ENCODE measurements around the gene ADARB2.
A peak's percentile ranks its signal among the peaks of the same experiment; 100 is the strongest.

Gene ADARB2

DNA sequence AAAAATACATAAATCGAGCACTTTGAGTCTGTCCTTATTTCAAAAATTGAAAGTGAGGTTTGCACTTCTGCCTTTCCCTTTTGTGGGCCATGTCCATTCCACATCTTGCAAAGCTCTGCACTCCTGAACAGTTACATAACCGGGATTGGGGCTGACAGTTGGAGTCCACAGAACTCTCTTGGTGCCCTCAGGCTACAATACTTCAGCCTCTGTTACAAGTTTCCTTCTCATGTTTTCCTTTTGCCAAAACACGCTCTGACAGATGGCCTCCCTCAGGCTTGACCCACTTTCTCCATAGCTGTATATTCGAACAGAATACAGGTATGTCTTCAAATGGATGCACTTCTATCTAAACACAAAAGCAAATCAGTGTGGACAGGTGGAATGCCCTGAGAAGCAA is 345.2 kb downstream of the ADARB2 start:
- no peak for DNase-seq (ENCODE audit: low read depth)

GRCh38 chr10:1390200-1390599 is 347.1 kb downstream of the ADARB2 start:
- DNase-seq (ENCODE audit: low read depth): no peak

- DNase-seq (ENCODE audit: low read depth): no peak
Measured at GRCh38 chr10:1384026-1384425, 353.3 kb downstream of the ADARB2 start.

DNA sequence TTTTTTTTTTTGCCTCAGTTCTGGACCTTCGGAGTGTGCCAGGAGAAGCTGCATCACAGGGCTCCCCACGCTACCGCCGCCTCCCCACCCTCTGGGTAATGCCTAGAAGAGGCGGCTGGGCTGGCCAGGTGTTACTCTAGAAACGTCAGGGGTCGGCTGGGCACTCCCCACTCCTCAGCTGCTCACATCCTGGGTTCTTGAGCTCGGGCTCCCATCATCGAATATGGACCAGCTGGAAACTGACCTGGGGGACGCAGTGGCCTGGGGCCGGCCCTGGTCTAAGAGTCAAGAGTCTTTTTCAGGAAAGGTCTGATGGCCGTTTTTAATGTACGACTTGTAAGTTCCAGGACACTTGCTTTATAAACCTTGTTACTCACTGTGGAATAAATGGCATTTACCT is 354.6 kb downstream of the ADARB2 start:
- DNase-seq (ENCODE audit: low read depth): no peak

DNA sequence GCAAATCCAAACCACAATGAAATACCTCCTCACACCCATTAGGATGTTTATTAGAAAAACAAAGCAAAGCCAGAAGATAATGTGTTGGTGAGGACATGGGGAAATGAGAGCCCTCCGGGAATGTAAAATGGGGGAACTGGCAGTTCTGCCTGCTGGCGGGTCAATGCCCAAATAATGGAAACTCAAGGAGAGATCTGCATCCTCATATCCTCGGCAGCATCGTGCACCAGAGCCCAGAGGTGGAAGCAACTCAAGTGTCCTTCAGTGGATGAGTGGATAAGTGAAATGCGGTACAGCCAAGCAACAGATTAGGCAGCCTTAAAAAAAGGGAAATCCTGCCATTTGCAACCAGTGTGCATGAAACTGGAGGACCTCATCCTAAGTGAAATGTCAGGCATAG is 356.0 kb downstream of the ADARB2 start:
- DNase-seq (ENCODE audit: low read depth): no peak

DNA sequence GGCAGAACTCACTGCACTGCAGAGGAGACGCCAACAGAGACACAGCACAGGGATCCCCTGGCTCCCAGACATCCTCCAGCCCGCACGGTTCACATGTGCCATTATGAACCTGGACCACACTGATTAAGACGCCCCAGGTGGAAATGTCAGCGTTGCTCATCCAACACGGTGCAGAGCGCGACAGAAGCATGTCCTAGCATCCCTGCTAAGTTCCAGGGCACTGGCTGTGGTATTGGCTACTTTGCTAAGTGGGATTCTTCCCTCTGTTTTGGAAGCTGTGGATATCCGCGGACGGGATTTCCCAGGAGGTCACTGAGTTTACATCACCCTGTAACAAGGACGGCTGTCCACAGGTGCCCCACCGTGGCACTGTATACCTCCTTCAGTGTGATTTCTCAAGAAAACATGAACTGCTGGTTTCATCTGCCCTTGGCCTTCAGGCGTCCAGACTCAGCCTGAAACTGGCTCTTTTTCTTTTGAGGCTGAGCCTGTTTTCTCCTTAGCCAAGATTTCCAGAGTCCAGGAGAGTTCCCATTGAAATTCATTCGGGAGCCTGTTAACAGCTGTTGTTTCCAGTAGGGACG is 357.1 kb downstream of the ADARB2 start:
- DNase-seq (ENCODE audit: low read depth): no peak

- no peak for DNase-seq (ENCODE audit: low read depth)
Measured at GRCh38 chr10:1379601-1380000, 357.7 kb downstream of the ADARB2 start.

DNA sequence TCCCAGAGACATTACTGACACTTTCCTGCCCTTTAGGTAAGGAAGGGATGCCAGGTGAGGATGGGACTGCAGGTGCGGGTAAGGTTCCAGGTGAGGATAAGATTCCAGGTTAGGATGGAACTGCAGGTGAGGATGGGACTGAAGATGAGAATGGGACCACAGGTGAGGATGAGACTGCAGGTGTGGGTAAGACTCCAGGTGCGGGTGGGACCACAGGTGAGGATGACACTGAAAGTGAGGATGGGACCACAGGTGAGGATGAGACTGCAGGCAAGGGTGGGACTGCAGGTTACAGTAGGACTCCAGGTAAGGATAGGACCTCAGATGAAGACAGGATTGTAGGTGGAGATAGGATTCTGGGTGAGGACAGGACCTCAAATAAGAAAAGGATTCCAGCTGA is 358.9 kb downstream of the ADARB2 start:
- no peak for DNase-seq (ENCODE audit: low read depth)

GRCh38 chr10:1377740-1378397 is 359.5 kb downstream of the ADARB2 start:
- no peak for DNase-seq (ENCODE audit: low read depth)

GRCh38 chr10:1377231-1377630 is 360.1 kb downstream of the ADARB2 start:
- DNase-seq (ENCODE audit: low read depth): no peak

- DNase-seq (ENCODE audit: low read depth): no peak
Measured at GRCh38 chr10:1376384-1376945, 360.9 kb downstream of the ADARB2 start.

DNA sequence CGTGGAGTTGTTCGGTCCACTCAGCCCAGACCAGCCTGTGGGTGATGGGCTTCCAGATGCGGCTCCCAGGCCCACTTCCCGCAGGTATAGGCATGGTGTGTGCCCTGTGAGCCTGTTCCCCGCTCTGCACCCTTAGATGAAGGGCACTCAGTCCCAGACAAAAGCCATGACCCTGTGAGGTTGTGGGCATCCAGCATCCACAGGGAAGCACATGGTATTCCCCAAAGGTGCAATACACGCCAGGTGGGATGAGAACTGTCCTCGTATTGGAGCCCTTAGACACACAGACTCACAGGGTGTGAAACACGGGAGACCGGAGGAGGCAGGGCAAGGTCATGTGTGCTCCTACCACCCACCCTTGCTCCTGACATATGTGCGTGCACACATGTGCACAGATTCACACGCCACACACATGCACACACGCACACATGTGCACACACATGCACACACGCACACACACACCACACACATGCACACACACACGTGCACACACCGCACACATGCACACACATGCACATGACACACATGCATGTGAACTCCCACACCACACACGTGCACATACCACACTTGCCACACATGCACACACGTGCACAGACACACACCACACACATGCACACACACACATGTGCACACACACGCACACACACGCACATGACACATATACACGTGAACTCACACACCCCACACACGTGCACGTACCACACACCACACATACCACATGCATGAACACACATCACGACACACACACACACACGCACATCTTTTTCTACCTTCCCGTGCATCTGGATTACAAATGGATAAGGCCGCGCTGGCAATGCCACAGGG is 361.8 kb downstream of the ADARB2 start:
- DNase-seq (ENCODE audit: low read depth): no peak

- DNase-seq (ENCODE audit: low read depth): no peak
Measured at GRCh38 chr10:1374511-1375345, 362.6 kb downstream of the ADARB2 start.

- no peak for DNase-seq (ENCODE audit: low read depth)
Measured at GRCh38 chr10:1373287-1373686, 364.0 kb downstream of the ADARB2 start.

GRCh38 chr10:1372212-1372611 is 365.1 kb downstream of the ADARB2 start:
- no peak for DNase-seq (ENCODE audit: low read depth)

GRCh38 chr10:1370298-1370697 is 367.0 kb downstream of the ADARB2 start:
- no peak for DNase-seq (ENCODE audit: low read depth)

DNA sequence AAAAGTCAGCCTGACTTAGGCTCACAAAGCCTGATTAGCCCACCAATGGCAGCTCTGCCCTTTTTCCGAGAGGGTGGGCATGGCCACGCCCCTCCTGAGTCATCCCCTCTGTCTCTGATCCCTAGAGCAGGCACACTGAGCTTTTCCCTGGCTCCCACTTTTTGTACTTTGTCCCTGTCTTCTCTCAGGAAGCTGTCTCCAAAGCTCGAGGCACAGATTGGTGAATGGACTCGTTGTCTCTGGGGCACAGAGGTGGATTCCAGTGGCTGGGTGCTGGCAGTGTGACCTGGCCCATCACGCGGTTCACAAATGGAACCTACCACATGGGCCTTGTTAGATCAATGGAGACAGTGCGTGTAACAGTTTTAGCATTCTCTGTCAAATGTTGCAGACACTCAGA is 367.7 kb downstream of the ADARB2 start:
- no peak for DNase-seq (ENCODE audit: low read depth)

DNA sequence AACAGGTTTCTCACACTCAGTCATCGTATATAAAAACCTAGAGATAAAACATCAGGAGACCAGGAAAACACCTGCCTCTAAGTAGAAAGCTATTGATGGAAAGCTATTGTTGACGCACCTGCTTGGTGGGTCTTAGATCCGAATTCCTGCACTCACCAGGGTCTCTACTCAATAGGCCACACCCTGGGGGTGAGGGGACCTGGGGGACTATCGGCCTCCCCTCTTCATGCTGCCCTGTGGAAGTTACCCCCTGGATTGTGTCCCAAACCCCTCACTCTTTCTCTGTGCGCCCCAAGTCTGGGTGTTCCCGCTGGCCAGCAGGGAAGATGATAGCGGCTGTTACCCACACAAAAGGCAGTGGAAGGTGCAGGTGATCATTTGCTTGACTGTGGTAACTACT is 368.1 kb downstream of the ADARB2 start:
- no peak for DNase-seq (ENCODE audit: low read depth)

GRCh38 chr10:1368842-1369171 is 368.5 kb downstream of the ADARB2 start:
- peak; percentile 7 for DNase-seq (ENCODE audit: low read depth)

DNA sequence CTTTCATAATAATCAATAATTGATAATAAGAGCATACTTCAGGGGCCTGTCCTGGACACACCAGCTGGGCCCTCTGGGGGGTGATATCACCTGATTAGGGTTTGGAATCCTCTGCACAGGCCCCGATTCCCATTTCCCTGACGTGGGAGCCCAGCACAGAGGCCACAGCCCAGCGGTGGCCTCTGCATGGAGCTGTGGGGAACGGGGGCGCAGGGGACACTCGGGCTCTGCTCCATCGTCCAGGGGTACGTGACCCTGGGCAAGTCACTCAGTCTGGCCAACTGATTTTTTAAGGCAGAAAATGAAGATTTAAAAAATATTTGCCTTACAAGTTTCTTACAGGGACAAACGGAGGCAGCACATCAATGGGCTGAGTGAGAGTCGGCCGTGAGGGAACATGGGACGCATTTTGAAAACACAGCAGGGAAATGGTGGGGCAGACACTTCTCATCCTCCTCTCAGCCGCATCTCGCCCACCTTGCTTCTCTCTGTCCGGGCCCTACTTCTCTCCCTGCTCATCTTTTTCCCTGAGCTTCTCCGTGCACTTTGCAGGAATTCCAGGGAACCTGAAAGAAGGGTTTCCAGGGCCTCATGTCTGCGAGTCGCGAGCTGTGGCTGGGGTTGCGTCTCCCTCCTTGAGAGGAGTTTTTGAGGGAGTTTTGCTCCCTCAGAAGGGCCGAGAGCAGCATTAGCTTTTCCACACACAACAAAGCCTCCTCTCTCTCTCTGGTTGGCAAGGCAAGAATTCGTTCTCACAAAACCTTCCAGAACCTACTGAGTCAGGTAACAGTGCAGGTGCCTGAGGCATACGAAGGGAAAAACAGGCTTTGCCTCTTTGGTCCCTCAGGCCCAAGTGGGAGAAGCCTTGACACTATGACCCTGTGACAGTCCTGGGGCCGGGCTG is 369.1 kb downstream of the ADARB2 start:
- DNase-seq (ENCODE audit: low read depth): no peak

DNA sequence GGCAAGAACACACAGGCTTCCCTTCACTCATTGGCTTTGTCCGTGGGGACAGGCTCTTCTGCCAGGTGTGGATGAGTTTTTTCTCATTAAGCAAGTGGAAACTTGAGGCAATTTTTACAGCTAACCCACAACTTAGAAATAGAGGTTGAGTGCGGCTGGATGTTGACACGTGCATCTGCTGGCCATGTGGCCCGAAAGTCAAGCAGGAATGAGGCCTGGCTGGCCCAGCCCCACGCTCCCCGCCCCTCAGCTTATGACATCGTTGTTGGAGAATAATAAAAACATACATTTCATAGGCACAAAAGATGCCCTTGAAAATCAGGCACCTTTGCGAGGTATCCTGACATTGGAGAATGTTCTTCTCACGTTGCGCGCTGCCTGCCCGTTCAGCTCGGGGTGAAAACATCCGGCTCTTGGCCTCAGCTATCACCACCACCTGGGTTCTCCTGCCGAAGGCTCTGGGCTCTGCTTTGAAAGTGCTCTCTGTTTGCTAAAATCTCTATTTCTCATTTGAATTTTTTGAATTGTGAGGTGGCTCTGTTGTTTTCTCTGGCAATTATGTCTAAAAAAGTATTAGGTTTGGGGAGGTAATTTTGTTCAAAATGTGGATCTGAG is 370.4 kb downstream of the ADARB2 start:
- DNase-seq (ENCODE audit: low read depth): no peak
